Astrocyte of the spinal cord (primary cell): ENCODE data around the gene ARR3.
"Not testable (repeated sequence)": the region's sequence is repeated elsewhere in the genome, so short reads cannot be mapped to it uniquely, and the experiment has no call there.

Source experiments
- DNase-seq: peaks from one replicate; pipeline ENCODE4 v3.0.0; 2011; ENCODE audit warnings: low read depth, low spot score
- H3K4me3 ChIP-seq: 2 replicates; pipeline ENCODE4 v1.5.1; 2011; ENCODE audit warnings: low read depth, mild to moderate bottlenecking, low read length, moderate library complexity
- in situ Hi-C: cut with HindIII; loops from 2 replicates; pipeline ENCODE4 v1.10.0; 2017; ENCODE audit warnings: low sequenced_read_pairs
- TF ChIP-seq, protein P1 (sequence below): IDR thresholded peaks from 2 replicates; pipeline ENCODE4 v1.5.1; 2012; ENCODE audit warnings: low read depth, mild to moderate bottlenecking, low read length, inconsistent platforms

The ARR3 gene

DNA sequence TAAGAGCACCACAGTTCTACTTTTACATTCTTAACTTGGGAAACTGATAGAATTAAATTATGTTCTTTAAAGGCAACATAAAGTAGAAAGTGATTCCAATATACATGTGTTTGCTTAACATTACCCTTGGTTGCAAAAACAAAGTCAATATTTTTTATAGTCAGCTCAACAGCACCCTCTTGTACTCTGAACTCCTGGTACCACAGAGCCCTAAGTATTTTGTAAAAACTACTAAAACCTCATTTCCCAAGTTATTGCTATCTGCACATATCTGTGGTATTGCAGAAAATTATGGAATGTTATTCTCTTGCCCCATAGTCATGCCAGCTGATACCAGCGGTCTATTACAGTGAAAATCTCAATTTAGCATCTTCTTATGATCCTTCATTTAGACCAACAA lies 24.7 kb downstream of the ARR3 start:
- in situ Hi-C loops, result no loop called here
- no peak overlapping the region for H3K4me3 ChIP-seq
- DNase-seq, result no peak
- TF ChIP-seq, protein P1, sequence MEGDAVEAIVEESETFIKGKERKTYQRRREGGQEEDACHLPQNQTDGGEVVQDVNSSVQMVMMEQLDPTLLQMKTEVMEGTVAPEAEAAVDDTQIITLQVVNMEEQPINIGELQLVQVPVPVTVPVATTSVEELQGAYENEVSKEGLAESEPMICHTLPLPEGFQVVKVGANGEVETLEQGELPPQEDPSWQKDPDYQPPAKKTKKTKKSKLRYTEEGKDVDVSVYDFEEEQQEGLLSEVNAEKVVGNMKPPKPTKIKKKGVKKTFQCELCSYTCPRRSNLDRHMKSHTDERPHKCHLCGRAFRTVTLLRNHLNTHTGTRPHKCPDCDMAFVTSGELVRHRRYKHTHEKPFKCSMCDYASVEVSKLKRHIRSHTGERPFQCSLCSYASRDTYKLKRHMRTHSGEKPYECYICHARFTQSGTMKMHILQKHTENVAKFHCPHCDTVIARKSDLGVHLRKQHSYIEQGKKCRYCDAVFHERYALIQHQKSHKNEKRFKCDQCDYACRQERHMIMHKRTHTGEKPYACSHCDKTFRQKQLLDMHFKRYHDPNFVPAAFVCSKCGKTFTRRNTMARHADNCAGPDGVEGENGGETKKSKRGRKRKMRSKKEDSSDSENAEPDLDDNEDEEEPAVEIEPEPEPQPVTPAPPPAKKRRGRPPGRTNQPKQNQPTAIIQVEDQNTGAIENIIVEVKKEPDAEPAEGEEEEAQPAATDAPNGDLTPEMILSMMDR, result no peak

DNA sequence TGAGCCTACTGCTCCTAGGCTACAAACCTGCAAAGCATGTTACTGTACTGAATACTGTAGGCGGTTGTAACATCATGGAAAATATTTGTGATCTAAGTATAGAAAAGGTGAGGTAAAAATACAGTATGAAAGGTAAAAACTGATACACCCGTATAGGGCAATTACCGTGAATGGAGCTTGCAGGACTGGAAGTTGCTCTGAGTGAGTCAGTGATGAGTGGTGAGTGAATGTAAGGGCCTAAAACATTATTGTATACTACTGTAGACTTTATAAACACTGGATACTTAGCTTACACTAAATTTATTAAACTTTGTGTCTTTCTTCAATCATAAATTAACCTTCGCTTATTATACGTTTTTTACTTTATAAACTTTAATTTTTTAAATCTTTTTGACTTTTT lies 25.5 kb downstream of the ARR3 start:
- no peak overlapping the region for H3K4me3 ChIP-seq
- DNase-seq, result no peak
- in situ Hi-C loops, result no loop called here
- TF ChIP-seq, protein P1, result no peak

DNA sequence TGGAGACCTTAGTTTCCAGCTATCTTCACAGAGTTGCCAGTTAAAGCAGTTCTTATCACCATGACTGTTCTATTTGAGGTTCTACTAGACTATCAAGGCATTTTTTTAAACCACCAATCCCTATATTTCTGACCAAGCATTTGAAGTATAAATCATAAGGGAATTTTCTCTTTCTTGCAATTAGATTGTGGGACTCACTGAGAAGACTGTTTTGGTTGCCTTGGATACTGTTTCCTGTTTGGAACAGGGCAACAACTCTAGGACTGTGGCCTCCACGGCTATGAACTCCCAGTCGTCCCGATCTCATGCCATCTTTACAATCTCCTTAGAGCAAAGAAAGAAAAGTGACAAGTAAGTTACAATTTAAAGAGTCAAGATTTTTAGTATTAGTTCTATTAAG lies 33.6 kb downstream of the ARR3 start:
- H3K4me3 ChIP-seq, result no peak overlapping the region
- in situ Hi-C loops, result no loop called here
- peak; percentile 56 for DNase-seq
- TF ChIP-seq, protein P1, result no peak

DNA sequence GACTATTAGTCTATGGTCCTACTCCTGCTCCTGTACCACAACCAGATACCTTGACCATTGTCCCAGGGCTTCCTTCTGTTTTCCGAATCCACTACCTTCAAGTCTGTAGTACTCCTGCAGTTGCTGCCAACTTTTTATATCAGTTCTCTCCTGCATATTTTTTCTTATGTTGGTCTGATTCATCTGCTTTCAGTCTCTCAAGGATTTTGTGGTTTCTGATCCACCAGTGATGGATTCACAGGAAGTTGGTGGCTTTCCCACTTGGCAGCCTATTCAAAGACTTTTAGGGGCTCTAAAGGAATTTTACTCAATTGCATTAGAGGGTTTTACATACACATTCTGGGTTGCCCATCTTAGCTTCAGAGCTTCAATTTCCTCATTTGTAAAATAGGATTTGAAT lies 45.4 kb downstream of the ARR3 start:
- in situ Hi-C loops, result no loop called here
- peak; percentile 50 for DNase-seq
- H3K4me3 ChIP-seq, result no peak overlapping the region
- TF ChIP-seq, protein P1, result no peak

DNA sequence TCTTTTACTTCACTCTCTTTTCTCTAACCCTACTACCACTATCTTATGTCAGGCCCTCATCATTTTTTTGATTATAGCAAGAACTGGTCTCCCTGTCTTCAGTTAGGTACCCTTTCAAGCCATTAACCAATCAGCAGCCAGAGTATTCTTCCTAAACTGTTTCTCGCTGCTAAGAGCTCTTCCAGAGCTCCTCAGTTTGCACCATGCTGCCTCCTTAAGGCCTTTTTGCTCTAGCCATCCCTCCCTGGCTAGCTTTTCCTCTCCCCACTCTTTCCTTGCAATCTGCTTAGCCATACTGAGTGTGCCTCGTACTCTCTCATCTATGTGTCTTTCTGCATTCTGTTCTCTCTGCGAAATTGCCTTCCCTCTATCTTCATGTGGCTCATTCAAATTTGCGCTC lies 54.6 kb downstream of the ARR3 start:
- H3K4me3 ChIP-seq, result no peak overlapping the region
- no peak for DNase-seq
- TF ChIP-seq, protein P1, result no peak
- in situ Hi-C loops, result no loop called here

DNA sequence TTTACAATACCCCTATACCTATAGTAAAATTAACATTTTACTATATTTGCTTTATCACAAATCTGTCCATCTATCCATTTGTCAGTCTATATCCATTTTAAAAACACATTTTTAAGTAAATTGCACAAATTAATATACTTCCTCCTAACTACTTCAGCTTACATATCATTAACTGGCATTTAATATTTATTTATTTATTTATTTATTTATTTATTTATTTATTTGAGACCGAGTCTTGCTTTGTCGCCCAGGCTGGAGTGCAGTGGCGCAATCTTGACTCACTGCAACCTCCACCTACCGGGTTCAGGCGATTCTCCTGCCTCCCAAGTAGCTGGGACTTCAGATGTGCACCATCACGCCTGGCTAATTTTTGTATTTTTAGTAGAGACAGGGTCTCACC lies 55.5 kb downstream of the ARR3 start:
- DNase-seq, in situ Hi-C loops, H3K4me3 ChIP-seq: not testable (repeated sequence)

DNA sequence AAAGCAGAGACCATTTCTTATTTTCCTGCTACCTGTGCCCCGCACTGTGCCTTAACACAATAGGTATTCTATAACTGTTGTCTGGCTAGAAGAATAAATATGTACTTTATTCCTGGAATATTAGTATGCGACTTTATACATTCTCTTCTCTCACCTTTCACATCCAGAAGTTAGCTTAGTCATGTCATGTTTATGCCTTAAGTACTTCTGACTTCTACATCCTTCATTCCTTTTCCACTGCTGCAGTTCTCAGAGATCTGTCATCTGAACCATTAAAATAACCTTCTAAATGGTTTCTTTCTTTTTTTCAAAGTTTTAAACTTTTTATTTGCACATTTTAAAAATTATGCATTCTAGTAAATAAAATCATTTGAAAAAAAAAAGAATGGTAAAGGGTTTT lies 56.2 kb downstream of the ARR3 start:
- no peak for DNase-seq
- in situ Hi-C loops, result no loop called here
- TF ChIP-seq, protein P1, result no peak
- H3K4me3 ChIP-seq, result no peak overlapping the region
